CD8-positive, alpha-beta memory T cell (primary cell): ENCODE data around the gene FBF1. TPM values are rescaled to one million over a fixed set of nuclear protein-coding genes. Genes with fewer than 3 reads are reported as not detected.
A peak's percentile ranks its signal among the peaks of the same experiment; 100 is the strongest.

Source experiments
- CTCF ChIA-PET: fragments of 350-600 bp; sonication (Branson Sonifier 250); formaldehyde crosslinking; loops from one replicate; lab custom pipeline; 2021; ENCODE audit warnings: antibody characterized with exemption; lab: Charles Lee
- POLR2A ChIA-PET: fragments of 350-600 bp; sonication (Branson Sonifier 250); formaldehyde crosslinking; loops from one replicate; lab custom pipeline; 2021; ENCODE audit warnings: antibody characterized with exemption; lab: Charles Lee
- DNase-seq, 5 donors: peaks; one replicate each; pipeline versions ENCODE4 v3.0.0 to v3.0.0-alpha.2; 2020 to 2022; ENCODE audit warnings: mixed read lengths in 1 of 5
- H3K27ac ChIP-seq: one replicate; pipeline ENCODE4 v1.7.0; 2013; ENCODE audit warnings: low read depth, mild to moderate bottlenecking, low read length, moderate library complexity
- H3K27me3 ChIP-seq: 2 replicates; pipeline ENCODE4 v1.7.0; 2013; ENCODE audit warnings: low read length, mild to moderate bottlenecking; ENCODE audit not compliant: insufficient read depth, poor library complexity, severe bottlenecking
- H3K36me3 ChIP-seq: 2 replicates; pipeline ENCODE4 v1.7.0; 2013; ENCODE audit warnings: mild to moderate bottlenecking, low read length, moderate library complexity; ENCODE audit not compliant: insufficient read depth
- H3K4me1 ChIP-seq: 2 replicates; pipeline ENCODE4 v1.7.0; 2013; ENCODE audit warnings: mild to moderate bottlenecking, low read length, moderate library complexity; ENCODE audit not compliant: insufficient read depth
- H3K4me3 ChIP-seq: 2 replicates; pipeline ENCODE4 v1.7.0; 2013; ENCODE audit warnings: mild to moderate bottlenecking, low read length
- H3K9me3 ChIP-seq: 2 replicates; pipeline ENCODE4 v1.7.0; 2013; ENCODE audit warnings: mild to moderate bottlenecking, low read length
- H3K27ac Mint-ChIP-seq, 8 donors: one replicate each; pipeline ENCODE4 v1.8.0; 2020 to 2021; ENCODE audit warnings: mixed read lengths in 8 of 8, mild to moderate bottlenecking in 6 of 8, inconsistent platforms in 3 of 8, moderate library complexity in 3 of 8
- H3K27me3 Mint-ChIP-seq, 2 donors: one replicate each; pipeline ENCODE4 v1.8.0; 2020 to 2021; ENCODE audit warnings: mixed read lengths in 2 of 2, mild to moderate bottlenecking in 1 of 2, moderate library complexity in 1 of 2
- H3K36me3 Mint-ChIP-seq, 3 donors: one replicate each; pipeline ENCODE4 v1.8.0; 2020 to 2021; ENCODE audit warnings: mixed read lengths in 3 of 3, inconsistent platforms in 1 of 3, mild to moderate bottlenecking in 1 of 3
- H3K4me1 Mint-ChIP-seq, 3 donors: one replicate each; pipeline ENCODE4 v1.8.0; 2020 to 2021; ENCODE audit warnings: mixed read lengths in 3 of 3, inconsistent platforms in 1 of 3, mild to moderate bottlenecking in 1 of 3
- H3K4me3 Mint-ChIP-seq, 7 donors: one replicate each; pipeline ENCODE4 v1.8.0; 2020 to 2021; ENCODE audit warnings: mixed read lengths in 7 of 7, mild to moderate bottlenecking in 6 of 7, moderate library complexity in 4 of 7, inconsistent platforms in 2 of 7
- H3K9me3 Mint-ChIP-seq, 5 donors: one replicate each; pipeline ENCODE4 v1.8.0; 2020 to 2022; ENCODE audit warnings: mixed read lengths in 5 of 5, mild to moderate bottlenecking in 3 of 5, moderate library complexity in 2 of 5, inconsistent platforms in 1 of 5
- polyA plus RNA-seq: library from polyadenylated mRNA; unstranded; fragments of 300-500 nt; fragmentation: Illumina TruSeq; gene quantifications from one replicate; pipeline ENCODE4 v1.2.3, GENCODE V29; 2021
- total RNA-seq, 2 experiments: library from RNA; stranded (reverse); gene quantifications; one replicate each; pipeline ENCODE4 v1.2.3, GENCODE V29; 2021

The FBF1 gene
- total and polyA plus RNA-seq, 3 experiments from 2014 or later, result 5.7 to 23.8 (median 22.6) TPM

DNA sequence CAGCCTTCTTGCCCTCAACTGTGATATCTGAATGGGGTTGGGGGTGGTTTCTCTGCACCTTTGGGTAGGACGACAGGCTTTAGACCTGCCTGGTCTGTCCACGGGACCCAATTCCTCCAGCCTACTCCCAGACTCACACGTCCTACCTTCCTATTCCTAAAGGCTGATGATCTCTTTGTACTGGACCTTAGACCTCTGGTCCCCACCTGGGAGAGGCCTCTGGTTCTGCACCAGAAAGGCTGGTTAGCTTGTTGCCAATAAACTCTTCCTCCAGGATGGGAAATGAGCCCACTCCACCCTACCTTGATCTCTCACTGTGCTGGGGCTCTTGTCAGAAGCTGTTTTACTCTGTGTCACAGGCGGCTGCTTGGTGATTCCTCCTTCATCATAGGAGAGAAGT lies 14.4 kb downstream of the FBF1 start:
- DNase-seq, result no peak

DNA sequence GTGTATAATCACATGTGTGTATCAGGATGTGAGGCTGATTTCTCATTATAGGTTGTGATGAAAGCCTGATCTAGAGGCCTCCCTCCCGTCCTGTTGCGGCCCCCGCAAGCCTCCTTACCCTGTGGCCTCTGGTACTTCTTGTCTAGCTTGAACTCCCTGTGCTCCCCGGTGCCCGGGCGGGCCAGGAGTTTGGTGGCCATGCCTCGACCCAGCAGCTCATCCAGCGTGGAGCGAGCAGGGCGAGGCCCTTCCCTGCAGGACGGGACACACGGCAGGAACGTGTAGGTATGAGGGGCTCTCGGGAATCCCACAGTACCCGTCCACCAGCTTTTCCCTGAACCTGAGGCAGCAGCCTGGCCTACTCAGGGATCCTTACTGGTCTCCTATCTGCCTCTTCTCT lies 14.9 kb downstream of the FBF1 start:
- no peak for DNase-seq
- no peaks in the 10 kb centered on the region for H3K27me3 ChIP-seq
- peaks cover 0 to 26% (median 7%) of the 10 kb centered on the region in 3 donors for H3K36me3 Mint-ChIP-seq
- ChIA-PET CTCF (interaction anchor here (0.9 to 1.2 kb wide), 2 partner anchors 85 to 162 kb away, joined by 3 read pairs; no protein-coding TSS in a partner anchor), POLR2A (interaction anchor here (0.6 kb wide), 1 partner anchor 454 kb away, joined by 3 read pairs; no protein-coding TSS in a partner anchor)
- peaks cover 0 to 1% of the 10 kb centered on the region in 2 donors for H3K27me3 Mint-ChIP-seq
- H3K4me1 Mint-ChIP-seq, result no peaks in the 10 kb centered on the region
- H3K4me3 ChIP-seq, result no peak overlapping the region
- H3K4me1 ChIP-seq, result no peaks in the 10 kb centered on the region
- no peaks in the 10 kb centered on the region for H3K36me3 ChIP-seq
- H3K9me3 Mint-ChIP-seq, result no peaks in the 10 kb centered on the region
- no peak overlapping the region for H3K4me3 Mint-ChIP-seq
- no peaks in the 10 kb centered on the region for H3K9me3 ChIP-seq
- no peak overlapping the region for H3K27ac ChIP-seq
- no peak overlapping the region for H3K27ac Mint-ChIP-seq

More for the DNA sequence above, 14.4 kb downstream of the FBF1 start:
- peaks cover 0 to 23% (median 7%) of the 10 kb centered on the region in 3 donors for H3K36me3 Mint-ChIP-seq
- no peaks in the 10 kb centered on the region for H3K9me3 Mint-ChIP-seq
- Histone ChIP-seq H3K4me1 (no peaks in the 10 kb centered on the region), H3K27me3 (no peaks in the 10 kb centered on the region), H3K27ac (no peak overlapping the region), H3K9me3 (no peaks in the 10 kb centered on the region), H3K4me3 (no peak overlapping the region), H3K36me3 (no peaks in the 10 kb centered on the region)
- peaks cover 0 to 1% of the 10 kb centered on the region in 2 donors for H3K27me3 Mint-ChIP-seq
- H3K4me3 Mint-ChIP-seq, result no peak overlapping the region
- H3K27ac Mint-ChIP-seq, result no peak overlapping the region
- H3K4me1 Mint-ChIP-seq, result no peaks in the 10 kb centered on the region
- CTCF ChIA-PET, result interaction anchor here (0.9 kb wide), 1 partner anchor 162 kb away, joined by 3 read pairs; no protein-coding TSS in a partner anchor
- POLR2A ChIA-PET, result no interaction called here

DNA sequence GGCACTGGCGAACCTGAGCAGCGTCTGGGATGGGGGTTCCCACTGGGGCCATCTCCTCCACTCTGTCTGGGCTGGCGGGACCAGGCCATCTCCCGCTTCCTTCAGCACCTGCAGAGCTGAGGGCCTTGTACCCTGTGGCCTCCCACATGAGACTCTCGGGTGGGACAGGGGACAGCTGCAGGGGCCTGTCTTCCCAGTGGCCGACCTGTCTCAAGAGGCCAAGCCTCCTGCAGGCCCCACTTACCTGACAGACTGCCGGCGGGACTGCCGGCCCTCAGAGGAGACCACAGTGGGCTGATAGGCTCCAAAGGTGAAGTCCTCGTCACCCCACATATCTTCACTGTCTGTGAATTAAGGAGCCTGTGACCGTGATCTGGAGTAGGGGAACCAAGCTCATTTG lies 15.7 kb downstream of the FBF1 start:
- Histone ChIP-seq H3K27me3 (no peaks in the 10 kb centered on the region), H3K4me3 (no peak overlapping the region), H3K9me3 (no peaks in the 10 kb centered on the region), H3K4me1 (no peaks in the 10 kb centered on the region), H3K27ac (no peak overlapping the region), H3K36me3 (no peaks in the 10 kb centered on the region)
- Mint-ChIP-seq H3K27me3 (peaks cover 0 to 1% of the 10 kb centered on the region in 2 donors), H3K36me3 (peaks cover 0 to 26% (median 7%) of the 10 kb centered on the region in 3 donors), H3K4me3 (no peak overlapping the region), H3K27ac (no peak overlapping the region), H3K9me3 (no peaks in the 10 kb centered on the region), H3K4me1 (no peaks in the 10 kb centered on the region)
- ChIA-PET CTCF (interaction anchor here (1.2 kb wide), 1 partner anchor 86 kb away, joined by 3 read pairs; no protein-coding TSS in a partner anchor), POLR2A (interaction anchor here (0.6 kb wide), 1 partner anchor 455 kb away, joined by 3 read pairs; no protein-coding TSS in a partner anchor)
- no peak for DNase-seq

DNA sequence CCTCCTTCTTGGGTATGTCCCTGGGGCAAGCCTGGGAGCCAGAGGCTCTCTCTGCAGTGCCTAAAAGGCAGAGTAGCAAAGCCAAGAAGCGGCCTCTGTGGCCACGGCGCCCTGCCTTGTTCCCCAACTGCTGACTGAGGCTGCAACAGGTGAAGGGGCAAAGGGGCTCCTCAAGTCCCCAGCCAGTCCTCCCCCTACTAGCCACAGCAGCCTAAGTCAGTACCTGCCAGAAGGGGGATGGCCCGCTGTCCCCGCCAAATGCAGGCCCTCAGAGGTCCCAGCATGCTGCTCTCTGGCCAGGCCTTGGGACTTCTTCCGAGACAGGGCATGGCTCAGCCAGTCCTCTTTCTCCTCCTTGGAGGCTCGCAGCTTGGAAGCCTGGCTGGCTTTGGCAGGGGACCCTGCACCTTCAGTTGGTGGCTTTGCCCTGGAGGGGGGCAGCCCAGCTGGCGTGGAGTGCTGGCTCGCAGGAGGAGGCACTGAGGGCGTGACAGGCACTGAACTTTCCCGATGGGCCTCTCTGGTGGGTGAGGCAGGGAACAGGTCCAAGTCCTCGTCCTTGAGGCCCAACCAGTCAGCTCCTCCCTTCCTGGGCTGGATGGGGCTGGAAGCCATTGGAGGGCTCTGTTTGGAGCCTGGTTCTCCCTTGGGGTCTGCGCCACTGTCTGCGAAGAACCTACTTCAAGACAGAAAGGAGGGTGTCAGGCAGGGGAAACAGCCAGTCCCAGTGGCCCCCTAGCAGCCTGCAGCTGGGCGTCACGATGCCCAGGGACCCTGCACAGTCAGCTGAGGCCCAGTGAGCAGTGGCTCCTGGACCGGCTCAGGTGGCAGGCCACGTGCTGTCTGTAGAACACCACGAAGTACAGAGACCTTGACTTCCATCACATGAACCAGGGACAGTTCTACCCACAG lies 17.6 kb downstream of the FBF1 start:
- no peaks in the 10 kb centered on the region for H3K27me3 Mint-ChIP-seq
- CTCF ChIA-PET, result no interaction called here
- no peak overlapping the region for H3K4me3 ChIP-seq
- H3K4me3 Mint-ChIP-seq, result no peak overlapping the region
- POLR2A ChIA-PET, result no interaction called here
- H3K36me3 Mint-ChIP-seq, result peaks cover 0 to 29% (median 7%) of the 10 kb centered on the region in 3 donors
- H3K36me3 ChIP-seq, result no peaks in the 10 kb centered on the region
- peak overlapping the region in 1 of 8 donors; percentile 54 for H3K27ac Mint-ChIP-seq
- H3K27me3 ChIP-seq, result no peaks in the 10 kb centered on the region
- no peak for DNase-seq
- no peak overlapping the region for H3K27ac ChIP-seq
- H3K9me3 Mint-ChIP-seq, result no peaks in the 10 kb centered on the region
- no peaks in the 10 kb centered on the region for H3K4me1 ChIP-seq
- H3K4me1 Mint-ChIP-seq, result no peaks in the 10 kb centered on the region
- no peaks in the 10 kb centered on the region for H3K9me3 ChIP-seq

GRCh38 chr17:75922173-75922961 lies 18.5 kb downstream of the FBF1 start:
- ChIA-PET POLR2A (no interaction called here), CTCF (interaction anchor here (0.6 kb wide), 1 partner anchor 66 kb away, joined by 3 read pairs; no protein-coding TSS in a partner anchor)
- H3K4me1 ChIP-seq, result no peaks in the 10 kb centered on the region
- H3K4me3 ChIP-seq, result no peak overlapping the region
- H3K27ac ChIP-seq, result no peak overlapping the region
- Mint-ChIP-seq H3K27me3 (no peaks in the 10 kb centered on the region), H3K27ac (peak overlapping the region in 3 of 8 donors; percentile 29 to 54 (median 45)), H3K4me3 (no peak overlapping the region), H3K36me3 (peaks cover 0 to 29% (median 7%) of the 10 kb centered on the region in 3 donors), H3K9me3 (no peaks in the 10 kb centered on the region), H3K4me1 (peaks cover 0 to under 1% (median under 1%) of the 10 kb centered on the region in 3 donors)
- no peaks in the 10 kb centered on the region for H3K36me3 ChIP-seq
- H3K9me3 ChIP-seq, result no peaks in the 10 kb centered on the region
- peak in 1 of 5 donors; percentile 20 for DNase-seq
- H3K27me3 ChIP-seq, result no peaks in the 10 kb centered on the region

GRCh38 chr17:75921596-75921995 lies 19.2 kb downstream of the FBF1 start:
- ChIA-PET CTCF (interaction anchor here (0.6 kb wide), 1 partner anchor 67 kb away, joined by 3 read pairs; no protein-coding TSS in a partner anchor), POLR2A (no interaction called here)
- no peak overlapping the region for H3K27ac Mint-ChIP-seq

DNA sequence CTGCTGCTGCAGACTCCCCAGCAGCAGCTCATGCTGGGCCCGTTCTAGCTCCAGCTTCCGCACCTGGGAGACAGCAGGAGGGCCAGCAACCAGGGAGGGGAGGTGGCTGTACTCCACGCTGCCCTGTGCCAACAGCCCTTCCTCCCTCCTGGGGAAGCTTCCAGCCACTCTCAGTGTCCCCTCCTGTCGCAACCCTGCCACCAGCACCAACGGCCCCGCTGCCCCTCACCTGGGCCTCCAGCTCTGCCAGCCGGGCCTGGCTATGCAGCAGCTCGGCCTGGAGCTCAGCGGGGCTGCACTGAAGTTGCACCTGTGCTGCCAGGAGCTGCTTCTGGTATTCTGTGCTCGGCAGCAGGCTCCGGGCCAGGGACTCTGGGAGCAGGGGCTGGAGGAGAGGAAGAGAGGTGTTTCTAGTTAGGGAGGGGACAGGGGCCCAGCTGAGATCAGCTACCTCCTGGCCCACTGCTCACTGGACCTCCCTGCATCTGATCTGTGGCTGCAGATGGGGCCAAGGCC lies 20.7 kb downstream of the FBF1 start:
- Histone ChIP-seq H3K27ac (no peak overlapping the region), H3K4me1 (no peaks in the 10 kb centered on the region), H3K36me3 (no peaks in the 10 kb centered on the region), H3K4me3 (no peak overlapping the region), H3K9me3 (no peaks in the 10 kb centered on the region), H3K27me3 (no peaks in the 10 kb centered on the region)
- peak overlapping the region in 1 of 8 donors; percentile 86 for H3K27ac Mint-ChIP-seq
- H3K4me3 Mint-ChIP-seq, result no peak overlapping the region
- H3K27me3 Mint-ChIP-seq, result no peaks in the 10 kb centered on the region
- ChIA-PET POLR2A (no interaction called here), CTCF (interaction anchor here (1.0 to 1.2 kb wide), 2 partner anchors 15 to 85 kb away, joined by 3 read pairs; no protein-coding TSS in a partner anchor)
- no peak for DNase-seq
- H3K9me3 Mint-ChIP-seq, result no peaks in the 10 kb centered on the region
- peaks cover 0 to 21% (median 4%) of the 10 kb centered on the region in 3 donors for H3K36me3 Mint-ChIP-seq
- H3K4me1 Mint-ChIP-seq, result peaks cover 4 to 5% (median 4%) of the 10 kb centered on the region in 3 donors

More at GRCh38 chr17:75921596-75921995, 19.2 kb downstream of the FBF1 start:
- Mint-ChIP-seq H3K27me3 (no peaks in the 10 kb centered on the region), H3K36me3 (peaks cover 0 to 31% (median 7%) of the 10 kb centered on the region in 3 donors), H3K9me3 (no peaks in the 10 kb centered on the region), H3K4me3 (no peak overlapping the region), H3K4me1 (peaks cover 3 to 4% (median 4%) of the 10 kb centered on the region in 3 donors)
- H3K27me3 ChIP-seq, result no peaks in the 10 kb centered on the region
- H3K4me1 ChIP-seq, result no peaks in the 10 kb centered on the region
- H3K9me3 ChIP-seq, result no peaks in the 10 kb centered on the region
- DNase-seq, result peak in 1 of 5 donors; percentile 27
- H3K27ac ChIP-seq, result no peak overlapping the region
- H3K36me3 ChIP-seq, result no peaks in the 10 kb centered on the region
- no peak overlapping the region for H3K4me3 ChIP-seq
